Neuronal stem cell (in vitro differentiated cells): ENCODE measurements around the gene TCEANC2.

Experiments
- DNase-seq: peaks from one replicate; pipeline ENCODE4 v3.0.0-alpha.2; 2013; ENCODE audit warnings: low spot score
- H2AFZ ChIP-seq: one replicate; pipeline ENCODE4 v1.6.1; 2013; ENCODE audit warnings: mild to moderate bottlenecking, low read length, inconsistent platforms
- H2AK5ac ChIP-seq: 2 replicates; pipeline ENCODE4 v1.6.1; 2013; ENCODE audit warnings: low read depth, mild to moderate bottlenecking, inconsistent platforms, low read length, moderate library complexity, mixed read lengths
- H2BK120ac ChIP-seq: 2 replicates; pipeline ENCODE4 v1.6.1; 2013; ENCODE audit warnings: low read depth, mild to moderate bottlenecking, inconsistent platforms, low read length, moderate library complexity, mixed read lengths
- H2BK12ac ChIP-seq: one replicate; pipeline ENCODE4 v1.6.1; 2013; ENCODE audit warnings: low read length, inconsistent platforms
- H2BK15ac ChIP-seq: 2 replicates; pipeline ENCODE4 v1.6.1; 2013; ENCODE audit warnings: mild to moderate bottlenecking, low read length, inconsistent platforms, mixed read lengths
- H2BK5ac ChIP-seq: one replicate; pipeline ENCODE4 v1.6.1; 2013; ENCODE audit warnings: inconsistent platforms, mild to moderate bottlenecking, low read length, moderate library complexity
- H3K14ac ChIP-seq: one replicate; pipeline ENCODE4 v1.6.1; 2013; ENCODE audit warnings: low read length, inconsistent platforms
- H3K18ac ChIP-seq: 2 replicates; pipeline ENCODE4 v1.6.1; 2013; ENCODE audit warnings: low read length, inconsistent platforms
- H3K23ac ChIP-seq: 2 replicates; pipeline ENCODE4 v1.6.1; 2013; ENCODE audit warnings: low read depth, mild to moderate bottlenecking, mixed read lengths, low read length, inconsistent platforms; ENCODE audit not compliant: poor library complexity
- H3K27ac ChIP-seq: replicated peaks from 3 replicates; pipeline ENCODE4 v1.5.1; 2013; ENCODE audit warnings: low read length, inconsistent platforms
- H3K27me3 ChIP-seq, 3 experiments: 2 replicates each; pipeline ENCODE4 v1.6.1; 2013; ENCODE audit warnings: low read length in 3 of 3, mild to moderate bottlenecking in 2 of 3, inconsistent platforms in 1 of 3, low read depth in 1 of 3, mixed read lengths in 1 of 3, moderate library complexity in 1 of 3; ENCODE audit not compliant: control insufficient read depth in 3 of 3, insufficient read depth in 3 of 3
- H3K36me3 ChIP-seq, 2 donors: replicated peaks in 1 of 2; 2 replicates each; pipeline ENCODE4 v1.6.1; 2013; ENCODE audit warnings: low read length in 2 of 2; ENCODE audit not compliant: control insufficient read depth in 2 of 2, insufficient read depth in 2 of 2
- H3K4ac ChIP-seq: 2 replicates; pipeline ENCODE4 v1.6.1; 2013; ENCODE audit warnings: inconsistent platforms, mild to moderate bottlenecking, low read length, moderate library complexity
- H3K4me1 ChIP-seq, 2 donors: 1 replicate in 1 of 2; 2 replicates in 1 of 2; pipeline ENCODE4 v1.6.1; 2013; ENCODE audit warnings: low read length in 2 of 2, low read depth in 1 of 2; ENCODE audit not compliant: control insufficient read depth in 2 of 2, insufficient read depth in 1 of 2
- H3K4me2 ChIP-seq: one replicate; pipeline ENCODE4 v1.6.1; 2013; ENCODE audit warnings: mild to moderate bottlenecking, low read length, inconsistent platforms; ENCODE audit not compliant: insufficient read depth, poor library complexity, severe bottlenecking
- H3K4me3 ChIP-seq, 2 donors: 2 replicates each; pipeline ENCODE4 v1.5.1; 2013; ENCODE audit warnings: low read length in 2 of 2, mild to moderate bottlenecking in 2 of 2, inconsistent platforms in 1 of 2, moderate library complexity in 1 of 2
- H3K79me1 ChIP-seq: one replicate; pipeline ENCODE4 v1.6.1; 2013; ENCODE audit warnings: low read depth, mild to moderate bottlenecking, inconsistent platforms, low read length, moderate library complexity
- H3K9ac ChIP-seq: one replicate; pipeline ENCODE4 v1.6.1; 2013; ENCODE audit warnings: mild to moderate bottlenecking, low read depth, low read length, inconsistent platforms; ENCODE audit not compliant: poor library complexity
- H3K9me3 ChIP-seq, 2 donors: replicated peaks in 1 of 2; 2 replicates each; pipeline versions ENCODE3 to v1.6.1; 2013; ENCODE audit warnings: low read length in 2 of 2, mild to moderate bottlenecking in 2 of 2, inconsistent platforms in 1 of 2, low read depth in 1 of 2, mixed read lengths in 1 of 2, moderate library complexity in 1 of 2; ENCODE audit not compliant: control insufficient read depth in 2 of 2, insufficient read depth in 1 of 2
- H4K8ac ChIP-seq: one replicate; pipeline ENCODE4 v1.6.1; 2013; ENCODE audit warnings: low read depth, mild to moderate bottlenecking, inconsistent platforms, low read length, moderate library complexity
- H4K91ac ChIP-seq: one replicate; pipeline ENCODE4 v1.6.1; 2013; ENCODE audit warnings: low read length, low read depth, mild to moderate bottlenecking, inconsistent platforms; ENCODE audit not compliant: poor library complexity
- WGBS, 2 donors: extraction: QIAGEN DNeasy Blood & Tissue Kit; methylation state at CpG; one replicate each; pipeline ENCODE4 v1.1.7; 2013; ENCODE audit warnings: missing lambda C conversion rate in 2 of 2, mixed read lengths in 1 of 2; ENCODE audit not compliant: insufficient read length in 2 of 2, insufficient replicate concordance in 1 of 2; ENCODE audit errors: extremely low coverage in 2 of 2; 5-methylcytosine and 5-hydroxymethylcytosine counted together

The TCEANC2 gene

DNA sequence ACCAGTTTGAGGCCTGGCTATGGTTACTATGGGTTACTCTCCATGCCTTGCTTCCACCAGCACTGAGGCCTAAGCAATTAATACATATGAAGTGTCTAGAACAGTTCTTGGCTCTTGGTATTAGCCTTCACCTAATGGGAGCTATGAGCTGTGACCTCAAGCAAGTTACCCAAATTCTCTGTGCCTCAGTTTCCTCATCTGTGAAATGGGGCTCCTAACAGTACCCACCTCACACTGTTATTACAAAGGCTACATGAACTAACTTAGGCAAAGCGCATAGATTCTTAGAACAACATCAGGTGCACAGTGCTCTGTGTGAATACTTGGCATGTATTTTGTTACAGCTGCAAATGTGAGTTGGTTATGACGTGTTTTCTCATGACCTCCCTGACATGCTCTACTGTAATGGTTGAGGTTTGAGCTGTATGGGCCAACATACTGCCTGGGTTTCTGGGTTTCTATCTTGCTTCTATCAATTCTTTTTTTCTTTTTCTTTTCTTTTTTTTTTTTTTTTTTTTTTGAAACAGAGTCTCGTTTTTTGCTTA is 72.9 kb downstream of the TCEANC2 start:
- Histone ChIP-seq H3K4me3 (no peak overlapping the region), H3K23ac (no peak overlapping the region), H3K4ac (no peak overlapping the region), H3K14ac (no peak overlapping the region), H3K4me2 (no peak overlapping the region), H2BK5ac (no peak overlapping the region), H4K8ac (no peak overlapping the region), H3K9me3 (no peaks in the 10 kb centered on the region), H3K36me3 (no peaks in the 10 kb centered on the region), H2BK12ac (no peak overlapping the region), H3K18ac (no peak overlapping the region), H2AFZ (no peak overlapping the region), H3K79me1 (no peaks in the 10 kb centered on the region), H3K4me1 (peaks cover 7 to 11% of the 10 kb centered on the region in 2 donors), H2BK15ac (no peak overlapping the region), H2AK5ac (no peak overlapping the region), H3K27ac (no peak overlapping the region), H3K9ac (no peak overlapping the region), H2BK120ac (no peak overlapping the region), H3K27me3 (peaks cover 0 to 48% (median 12%) of the 10 kb centered on the region in 3 experiments), H4K91ac (no peak overlapping the region)
- no CpG with 5 or more reads among the region's 3 CpGs for WGBS, 2 donors
- no peak for DNase-seq

DNA sequence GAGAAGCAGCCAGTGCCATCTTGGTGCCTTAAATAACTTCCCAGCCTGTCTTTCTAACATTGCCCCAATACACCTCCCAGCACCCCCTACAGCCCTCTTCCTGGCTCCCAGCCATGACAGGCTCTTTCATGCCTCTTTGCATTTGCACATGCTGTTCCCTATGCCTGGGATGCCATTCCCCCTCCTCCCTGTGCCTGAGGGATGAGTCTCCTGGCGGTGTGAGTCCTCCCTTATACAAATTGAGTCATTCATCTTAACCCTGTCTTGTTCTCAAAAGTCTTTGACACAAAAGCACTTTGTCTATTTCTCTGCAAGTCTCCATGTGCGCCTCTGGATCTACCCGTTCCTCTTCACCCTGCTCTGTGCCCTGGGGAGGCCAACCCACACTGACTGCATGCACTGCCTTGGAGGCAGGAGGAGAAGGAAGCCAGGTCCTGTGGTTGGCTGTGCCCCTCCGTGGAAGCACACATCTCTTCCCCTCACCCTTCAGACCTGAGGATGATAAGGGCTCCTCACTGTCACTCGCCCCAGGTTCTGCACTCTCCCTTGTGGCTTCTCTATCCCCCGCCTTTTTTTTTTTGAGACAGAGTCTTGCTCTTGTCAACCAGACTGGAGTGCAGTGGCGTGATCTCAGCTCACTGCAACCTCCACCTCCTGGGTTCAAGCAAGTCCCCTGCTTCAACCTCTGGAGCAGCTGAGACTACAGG is 74.3 kb downstream of the TCEANC2 start:
- Histone ChIP-seq H3K23ac (no peak overlapping the region), H2AFZ (no peak overlapping the region), H4K91ac (no peak overlapping the region), H4K8ac (no peak overlapping the region), H3K9ac (no peak overlapping the region), H3K18ac (no peak overlapping the region), H2BK5ac (no peak overlapping the region), H3K79me1 (no peaks in the 10 kb centered on the region), H3K4me2 (no peak overlapping the region), H2BK12ac (no peak overlapping the region), H3K14ac (no peak overlapping the region), H2BK15ac (no peak overlapping the region), H3K36me3 (no peaks in the 10 kb centered on the region), H3K4me1 (peaks cover 1 to 6% of the 10 kb centered on the region in 2 donors), H2AK5ac (no peak overlapping the region), H2BK120ac (no peak overlapping the region), H3K4ac (no peak overlapping the region), H3K4me3 (no peak overlapping the region), H3K9me3 (no peaks in the 10 kb centered on the region), H3K27me3 (peaks cover 0 to 40% (median 3%) of the 10 kb centered on the region in 3 experiments), H3K27ac (no peak overlapping the region)
- DNase-seq = no peak
- no CpG with 5 or more reads among the region's 7 CpGs for WGBS, 2 donors

DNA sequence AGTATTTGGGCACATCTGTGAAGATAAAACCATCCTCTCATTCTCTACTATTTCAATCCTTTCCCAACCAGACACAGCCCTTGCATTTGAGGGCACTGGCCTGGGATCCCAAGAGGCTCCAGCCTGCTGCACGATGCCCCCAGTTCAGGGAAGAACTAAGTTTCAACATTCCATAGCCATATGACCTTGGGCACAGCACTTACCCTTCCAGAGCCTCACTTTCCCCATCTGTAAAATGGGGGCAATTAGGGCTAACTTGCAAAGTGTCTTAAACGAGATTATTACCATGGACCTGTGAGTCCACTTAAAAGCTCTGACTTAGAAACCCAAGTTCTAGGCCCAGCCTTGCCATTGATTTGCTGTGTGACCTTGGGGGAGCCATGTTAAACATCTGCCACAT is 76.5 kb downstream of the TCEANC2 start:
- no peak overlapping the region for H3K9ac ChIP-seq
- no peak overlapping the region for H2AFZ ChIP-seq
- H3K4me3 ChIP-seq = no peak overlapping the region
- no peaks in the 10 kb centered on the region for H3K9me3 ChIP-seq
- no peak overlapping the region for H2AK5ac ChIP-seq
- no peak overlapping the region for H4K91ac ChIP-seq
- H3K14ac ChIP-seq = no peak overlapping the region
- DNase-seq = no peak
- no peak overlapping the region for H3K27ac ChIP-seq
- H2BK15ac ChIP-seq = no peak overlapping the region
- H3K4ac ChIP-seq = no peak overlapping the region
- H3K23ac ChIP-seq = no peak overlapping the region
- peaks cover 0 to 28% (median 0%) of the 10 kb centered on the region in 3 experiments for H3K27me3 ChIP-seq
- no peaks in the 10 kb centered on the region for H3K79me1 ChIP-seq
- no peak overlapping the region for H2BK120ac ChIP-seq
- no peaks in the 10 kb centered on the region for H3K36me3 ChIP-seq
- no peak overlapping the region for H3K4me2 ChIP-seq
- no peak overlapping the region for H2BK5ac ChIP-seq
- H3K18ac ChIP-seq = no peak overlapping the region
- peaks cover 0 to 2% of the 10 kb centered on the region in 2 donors for H3K4me1 ChIP-seq
- no peak overlapping the region for H2BK12ac ChIP-seq
- WGBS, 2 donors = no CpG with 5 or more reads among the region's 2 CpGs
- no peak overlapping the region for H4K8ac ChIP-seq

GRCh38 chr1:54131419-54131818 is 78.0 kb downstream of the TCEANC2 start:
- no peak overlapping the region for H3K18ac ChIP-seq
- no peaks in the 10 kb centered on the region for H3K79me1 ChIP-seq
- no peak overlapping the region for H3K4me2 ChIP-seq
- H3K9me3 ChIP-seq = no peaks in the 10 kb centered on the region
- H3K23ac ChIP-seq = no peak overlapping the region
- peaks cover 0 to 26% (median 0%) of the 10 kb centered on the region in 3 experiments for H3K27me3 ChIP-seq
- no peak overlapping the region for H3K14ac ChIP-seq
- H2BK120ac ChIP-seq = no peak overlapping the region
- H3K4me3 ChIP-seq = no peak overlapping the region
- no peak overlapping the region for H2BK5ac ChIP-seq
- no peaks in the 10 kb centered on the region for H3K36me3 ChIP-seq
- H3K4ac ChIP-seq = peak overlapping the region; percentile 72
- H3K27ac ChIP-seq = no peak overlapping the region
- H4K8ac ChIP-seq = no peak overlapping the region
- DNase-seq = no peak
- peaks cover 14 to 16% of the 10 kb centered on the region in 2 donors for H3K4me1 ChIP-seq
- no peak overlapping the region for H3K9ac ChIP-seq
- peak overlapping the region; percentile 60 for H2AK5ac ChIP-seq
- H4K91ac ChIP-seq = no peak overlapping the region
- WGBS, 2 donors = no CpG with 5 or more reads among the region's 2 CpGs
- no peak overlapping the region for H2BK12ac ChIP-seq
- no peak overlapping the region for H2BK15ac ChIP-seq
- H2AFZ ChIP-seq = no peak overlapping the region
